GM12875 (cell line): ENCODE results near the gene PTPRU.

Source experiments
- H3K4me3 ChIP-seq: one replicate; pipeline ENCODE4 v1.5.1; 2011; ENCODE audit warnings: low read depth, low read length, control low read depth
- TF ChIP-seq, protein P1 (sequence below): IDR thresholded peaks from 2 replicates; pipeline ENCODE4 v1.5.1; 2011; ENCODE audit warnings: low read depth, mild to moderate bottlenecking, control low read depth, inconsistent platforms, low read length, moderate library complexity, borderline replicate concordance; ENCODE audit not compliant: insufficient read depth

PTPRU gene

DNA sequence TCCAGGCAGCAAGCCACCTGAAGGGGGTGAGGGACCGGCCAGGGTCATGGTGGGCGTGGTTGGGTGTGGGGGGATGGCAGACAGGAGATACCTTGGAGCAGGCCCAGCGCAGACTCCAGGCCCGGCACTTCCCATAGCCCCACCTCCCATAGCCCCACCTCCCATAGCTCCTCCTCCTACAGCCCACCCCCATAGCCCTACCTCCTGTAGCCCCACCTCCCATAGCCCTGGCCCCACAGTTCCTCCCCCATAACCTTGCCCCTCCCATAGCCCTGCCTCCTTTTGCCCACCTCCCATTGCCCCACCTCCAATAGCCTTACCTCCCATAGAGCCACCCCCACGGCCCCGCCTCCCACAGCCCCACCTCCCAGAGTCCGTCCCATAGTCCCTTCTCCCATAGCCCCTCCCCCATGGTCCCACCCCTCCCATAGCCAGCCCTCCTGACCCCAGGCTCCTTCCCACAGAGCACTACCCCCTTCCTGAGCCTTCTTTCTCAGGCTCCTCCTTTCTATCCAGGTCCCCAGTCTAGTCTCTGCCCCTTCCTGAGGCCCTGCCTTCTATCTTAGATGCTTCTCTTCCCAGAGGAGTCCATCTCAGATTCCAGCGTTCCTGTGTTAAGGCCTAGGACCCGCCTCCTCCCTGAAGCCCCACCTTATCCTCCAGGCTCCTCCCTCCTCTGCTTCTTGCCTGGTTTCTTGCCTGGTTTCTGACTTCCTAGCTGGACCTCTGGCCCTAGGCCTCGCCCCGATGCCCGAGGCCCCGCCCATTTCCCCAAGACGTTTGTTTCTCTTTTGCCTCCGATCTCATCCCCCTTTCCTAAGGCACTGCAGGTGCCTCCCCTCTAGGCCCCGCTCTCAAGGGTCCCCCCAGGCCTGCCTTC, 46.8 kb downstream of the PTPRU start:
- no peak overlapping the region for H3K4me3 ChIP-seq
- TF ChIP-seq, protein P1, sequence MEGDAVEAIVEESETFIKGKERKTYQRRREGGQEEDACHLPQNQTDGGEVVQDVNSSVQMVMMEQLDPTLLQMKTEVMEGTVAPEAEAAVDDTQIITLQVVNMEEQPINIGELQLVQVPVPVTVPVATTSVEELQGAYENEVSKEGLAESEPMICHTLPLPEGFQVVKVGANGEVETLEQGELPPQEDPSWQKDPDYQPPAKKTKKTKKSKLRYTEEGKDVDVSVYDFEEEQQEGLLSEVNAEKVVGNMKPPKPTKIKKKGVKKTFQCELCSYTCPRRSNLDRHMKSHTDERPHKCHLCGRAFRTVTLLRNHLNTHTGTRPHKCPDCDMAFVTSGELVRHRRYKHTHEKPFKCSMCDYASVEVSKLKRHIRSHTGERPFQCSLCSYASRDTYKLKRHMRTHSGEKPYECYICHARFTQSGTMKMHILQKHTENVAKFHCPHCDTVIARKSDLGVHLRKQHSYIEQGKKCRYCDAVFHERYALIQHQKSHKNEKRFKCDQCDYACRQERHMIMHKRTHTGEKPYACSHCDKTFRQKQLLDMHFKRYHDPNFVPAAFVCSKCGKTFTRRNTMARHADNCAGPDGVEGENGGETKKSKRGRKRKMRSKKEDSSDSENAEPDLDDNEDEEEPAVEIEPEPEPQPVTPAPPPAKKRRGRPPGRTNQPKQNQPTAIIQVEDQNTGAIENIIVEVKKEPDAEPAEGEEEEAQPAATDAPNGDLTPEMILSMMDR, result no peak

DNA sequence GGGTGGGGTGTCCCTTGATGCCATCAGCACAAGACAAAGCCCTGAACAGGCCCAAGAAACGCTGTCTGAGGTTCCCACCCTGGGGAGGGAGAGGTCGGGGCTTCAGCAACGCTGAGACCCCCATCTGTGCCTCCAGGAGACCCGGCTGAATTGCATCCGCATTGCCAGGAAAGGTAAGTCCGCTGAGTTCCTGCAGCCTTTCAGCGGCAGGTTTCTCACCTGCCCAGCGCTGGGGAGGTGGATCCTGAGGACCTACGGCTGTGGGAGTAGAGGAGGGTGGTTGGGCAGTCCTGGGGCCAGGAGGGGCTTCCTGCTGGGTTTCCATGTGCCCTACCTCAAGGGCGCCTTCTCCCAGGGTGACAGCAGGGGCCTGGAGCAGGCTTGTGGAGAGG, 47.5 kb downstream of the PTPRU start:
- no peak overlapping the region for H3K4me3 ChIP-seq
- TF ChIP-seq, protein P1, result no peak

DNA sequence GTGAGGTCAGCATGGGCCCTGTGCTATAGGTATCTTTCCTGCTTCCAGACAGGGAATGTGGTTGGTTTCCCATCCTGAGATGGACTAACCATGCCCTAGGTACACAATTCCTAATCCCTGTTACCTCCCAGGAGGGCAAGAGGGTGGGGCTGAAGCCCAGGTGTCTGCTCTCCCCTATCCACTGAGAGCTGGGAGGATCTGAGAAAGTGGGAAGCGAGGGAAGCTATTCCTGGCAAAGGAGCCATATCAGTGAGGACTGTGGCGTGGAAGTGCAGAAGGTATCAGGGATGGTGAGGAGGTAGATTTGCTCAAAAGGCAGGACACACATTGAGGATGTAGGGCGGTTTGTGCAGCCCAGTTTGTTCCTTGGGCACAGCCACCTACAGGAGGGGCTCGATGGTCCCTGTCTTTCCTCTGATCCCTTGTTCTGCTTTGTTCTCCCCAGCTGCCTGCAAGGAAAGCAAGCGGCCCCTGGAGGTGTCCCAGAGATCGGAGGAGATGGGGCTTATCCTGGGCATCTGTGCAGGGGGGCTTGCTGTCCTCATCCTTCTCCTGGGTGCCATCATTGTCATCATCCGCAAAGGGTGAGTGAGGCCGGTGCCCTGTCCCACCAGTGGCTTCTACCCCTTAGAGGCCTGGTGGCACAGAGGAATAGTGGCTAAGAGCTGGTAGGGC, 48.1 kb downstream of the PTPRU start:
- TF ChIP-seq, protein P1, result no peak

DNA sequence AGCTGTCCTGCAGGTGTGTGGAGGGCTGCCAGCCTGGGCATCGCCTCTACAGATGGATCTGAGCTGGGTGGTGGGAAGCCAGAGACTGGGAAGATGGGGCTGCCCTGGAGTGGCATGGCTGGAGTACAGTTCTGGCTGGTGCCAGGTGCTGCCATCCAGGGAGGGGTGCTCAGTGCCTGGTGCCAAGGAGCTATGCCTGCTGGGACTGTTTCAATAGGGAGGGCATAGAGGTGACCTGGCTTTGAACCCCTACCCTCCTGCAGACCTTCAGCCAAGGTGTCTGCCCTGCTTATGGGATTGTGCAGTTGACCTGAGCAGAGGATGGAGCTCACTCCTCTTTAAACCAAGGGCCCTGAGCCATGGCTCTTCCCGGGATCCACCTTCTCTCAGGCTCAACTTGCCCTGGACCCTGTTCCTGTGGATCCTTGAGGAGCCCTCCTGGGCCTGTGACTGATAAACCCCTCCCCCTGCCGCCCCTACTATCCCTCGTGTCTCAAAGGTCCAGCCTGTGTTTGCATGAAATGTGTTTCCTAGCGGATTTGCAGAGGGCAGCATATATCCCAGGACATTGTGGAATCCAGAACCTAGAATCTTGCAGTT, 48.7 kb downstream of the PTPRU start:
- TF ChIP-seq, protein P1, result no peak
- H3K4me3 ChIP-seq, result no peak overlapping the region

More for the DNA sequence above, 48.1 kb downstream of the PTPRU start:
- H3K4me3 ChIP-seq, result no peak overlapping the region

DNA sequence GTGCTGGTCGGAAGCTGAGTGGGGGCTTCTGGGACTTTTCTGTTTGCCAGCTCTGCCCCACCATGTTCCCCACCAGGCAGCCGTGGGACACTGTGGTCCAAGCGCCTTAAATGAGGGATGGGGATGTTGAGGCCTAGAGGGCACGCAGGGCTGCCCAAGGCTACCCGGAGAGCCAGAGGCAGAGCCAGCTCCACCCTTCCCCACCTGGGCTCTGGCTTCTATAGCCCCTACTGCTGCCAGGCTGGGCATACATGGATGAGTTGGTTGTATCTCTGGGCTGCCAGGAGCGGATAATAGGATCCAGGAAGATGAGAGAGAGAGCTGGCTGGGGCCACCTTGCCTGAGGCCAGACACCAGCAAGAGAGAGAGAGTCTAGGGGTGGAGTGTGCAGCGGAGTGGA, 49.4 kb downstream of the PTPRU start:
- TF ChIP-seq, protein P1, result no peak
- H3K4me3 ChIP-seq, result no peak overlapping the region

DNA sequence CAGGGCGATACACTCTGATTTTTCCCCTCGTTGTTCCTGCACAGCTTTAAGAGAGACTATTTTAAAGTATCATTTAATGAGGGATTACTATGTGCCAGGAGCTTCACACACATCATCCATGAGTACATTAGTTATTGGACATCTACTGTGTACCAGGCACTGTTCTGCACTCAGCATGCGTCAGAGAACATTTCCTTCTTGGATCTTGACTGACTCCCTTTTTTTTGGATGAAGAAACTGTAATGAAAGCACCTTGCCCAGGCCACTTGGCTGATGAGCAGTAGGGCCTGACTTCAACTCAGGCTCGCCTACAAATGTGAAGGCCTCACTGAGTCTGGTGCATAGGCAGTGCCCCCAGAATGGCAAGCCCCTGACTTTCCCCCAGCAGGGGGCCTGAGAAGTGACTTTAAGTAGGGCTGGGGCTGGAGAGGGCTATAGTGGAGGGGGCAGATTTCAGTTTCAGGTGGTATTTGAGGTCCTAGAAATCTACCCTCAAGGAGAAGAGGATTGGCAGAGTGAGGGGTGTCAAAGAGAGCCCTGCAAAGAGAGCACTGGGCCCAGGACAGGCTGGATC, 50.0 kb downstream of the PTPRU start:
- no peak overlapping the region for H3K4me3 ChIP-seq
- TF ChIP-seq, protein P1, result no peak
